Gastroesophageal sphincter (tissue), 3 donors: ENCODE measurements around the gene PARD3.

Source experiments
- CTCF ChIP-seq, 4 experiments: fragments of 200-600 bp in 2 of 4; fragments of 450-650 bp in 2 of 4; sonication (generic) in 1 of 4; IDR thresholded peaks; one replicate each; pipeline ENCODE4 v1.5.1; 2017 to 2019; ENCODE audit warnings: antibody characterized with exemption in 4 of 4, mild to moderate bottlenecking in 2 of 4, moderate library complexity in 2 of 4
- EP300 ChIP-seq: sonication (generic); formaldehyde crosslinking; IDR thresholded peaks from one replicate; pipeline ENCODE4 v1.6.1; 2017; ENCODE audit warnings: antibody characterized with exemption, mild to moderate bottlenecking
- POLR2A ChIP-seq, 2 donors: fragments of 450-650 bp; IDR thresholded peaks; one replicate each; pipeline ENCODE4 v1.6.1; 2017; ENCODE audit warnings: antibody characterized with exemption in 2 of 2, mild to moderate bottlenecking in 2 of 2, moderate library complexity in 1 of 2
- POLR2AphosphoS5 ChIP-seq: sonication (generic); formaldehyde crosslinking; IDR thresholded peaks from one replicate; pipeline ENCODE4 v1.6.1; 2017; ENCODE audit warnings: antibody characterized with exemption

DNA sequence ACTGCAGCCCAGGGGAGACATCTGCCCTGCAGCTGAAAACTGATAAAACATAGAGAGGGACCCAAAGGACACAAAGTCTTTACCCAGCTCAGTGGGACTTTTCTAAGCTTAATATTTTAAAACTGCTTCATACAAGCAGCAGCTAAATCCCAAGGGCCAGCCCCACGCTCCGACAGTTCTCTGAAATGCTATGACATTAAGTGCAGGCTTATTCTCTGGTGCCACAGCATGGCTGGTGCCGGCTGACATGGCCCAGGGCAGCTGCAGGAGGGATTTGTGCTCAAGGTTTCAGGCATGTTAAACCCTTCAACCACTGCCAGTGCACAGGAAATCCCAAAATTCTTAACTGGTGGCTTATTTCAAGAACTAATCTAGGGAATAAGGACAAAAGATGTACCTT lies 170.9 kb downstream of the PARD3 start:
- no peak for TF ChIP-seq POLR2A (IDR thresholded peaks at IDR 0.05)
- TF ChIP-seq CTCF (IDR thresholded peaks at IDR 0.05), result no peak
- no peak for TF ChIP-seq EP300
- no peak for TF ChIP-seq POLR2AphosphoS5
